Activated T-cell treated with anti-CD3 and anti-CD28 coated beads, Interleukin-2, amount 50 U/mL, for 4 hours (primary cell): Measurements from ENCODE around the gene TTR. TPM values are rescaled to one million over a fixed set of nuclear protein-coding genes. Genes with fewer than 3 reads are reported as not detected.

Experiments
- ATAC-seq, 2 donors: fragments of 200-7000 bp; cut with Tn5 transposase; one replicate each; pipeline ENCODE4 v1.10.0; 2021
- DNase-seq: peaks from one replicate; pipeline ENCODE4 v3.0.0-alpha.2; 2020
- H3K27me3 Mint-ChIP-seq: one replicate; pipeline ENCODE4 v1.8.0; 2021; ENCODE audit warnings: low read depth, mixed read lengths
- H3K36me3 Mint-ChIP-seq: one replicate; pipeline ENCODE4 v1.8.0; 2022; ENCODE audit warnings: mixed read lengths; ENCODE audit not compliant: insufficient read depth
- H3K4me1 Mint-ChIP-seq: one replicate; pipeline ENCODE4 v1.8.0; 2021; ENCODE audit warnings: low read depth, mixed read lengths
- H3K4me3 Mint-ChIP-seq: one replicate; pipeline ENCODE4 v1.8.0; 2021; ENCODE audit warnings: mild to moderate bottlenecking, moderate library complexity, mixed read lengths
- H3K9me3 Mint-ChIP-seq: one replicate; pipeline ENCODE4 v1.8.0; 2021; ENCODE audit warnings: mixed read lengths
- total RNA-seq, 3 donors: library from RNA; stranded (reverse); gene quantifications; one replicate each; pipeline ENCODE4 v1.2.1, GENCODE V29; 2021

Gene TTR
- 1 to 10 TPM in 1 of 3 donors, under 1 TPM in 2; 0.30 to 1.1 (median 0.56) TPM for total RNA-seq

DNA sequence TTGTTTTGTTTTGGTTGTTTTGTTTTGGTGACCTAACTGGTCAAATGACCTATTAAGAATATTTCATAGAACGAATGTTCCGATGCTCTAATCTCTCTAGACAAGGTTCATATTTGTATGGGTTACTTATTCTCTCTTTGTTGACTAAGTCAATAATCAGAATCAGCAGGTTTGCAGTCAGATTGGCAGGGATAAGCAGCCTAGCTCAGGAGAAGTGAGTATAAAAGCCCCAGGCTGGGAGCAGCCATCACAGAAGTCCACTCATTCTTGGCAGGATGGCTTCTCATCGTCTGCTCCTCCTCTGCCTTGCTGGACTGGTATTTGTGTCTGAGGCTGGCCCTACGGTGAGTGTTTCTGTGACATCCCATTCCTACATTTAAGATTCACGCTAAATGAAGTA, at the start of gene TTR:
Gene TTR (plus strand): TSS at position 250 of the 400 bp plus-strand sequence. CDS start 26 bp downstream, at position 276.
- no peaks in the 10 kb centered on the region for H3K4me1 Mint-ChIP-seq
- ATAC-seq, result no peak
- no peak within 1 kb of the TSS for H3K4me3 Mint-ChIP-seq
- peaks cover 6% of the 10 kb centered on the region for H3K27me3 Mint-ChIP-seq
- DNase-seq, result no peak
- H3K9me3 Mint-ChIP-seq, result no peaks in the 10 kb centered on the region
- H3K36me3 Mint-ChIP-seq, result no peaks in the 10 kb centered on the region

DNA sequence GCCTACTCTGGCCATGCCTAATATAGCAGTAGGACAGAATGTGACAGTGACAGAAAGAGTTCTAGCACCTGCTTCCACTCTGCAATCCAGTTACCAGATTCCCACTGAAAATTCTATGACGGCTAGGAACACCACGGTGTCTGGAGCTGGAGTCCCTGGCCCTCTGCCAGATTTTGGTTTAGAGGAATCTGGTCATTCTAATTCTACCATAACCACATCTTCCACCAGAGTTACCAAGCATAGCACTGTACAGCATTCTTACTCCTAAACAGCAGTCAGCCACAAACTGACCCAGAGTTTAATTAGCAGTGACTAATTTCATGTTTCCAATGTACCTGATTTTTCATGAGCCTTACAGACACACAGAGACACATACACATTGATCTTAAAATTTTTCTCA, 45.2 kb upstream of the TTR start:
- ATAC-seq, result no peak
- DNase-seq, result no peak
- Mint-ChIP-seq H3K4me3 (no peak overlapping the region), H3K27me3 (no peaks in the 10 kb centered on the region), H3K4me1 (no peaks in the 10 kb centered on the region), H3K36me3 (no peaks in the 10 kb centered on the region), H3K9me3 (no peaks in the 10 kb centered on the region)

DNA sequence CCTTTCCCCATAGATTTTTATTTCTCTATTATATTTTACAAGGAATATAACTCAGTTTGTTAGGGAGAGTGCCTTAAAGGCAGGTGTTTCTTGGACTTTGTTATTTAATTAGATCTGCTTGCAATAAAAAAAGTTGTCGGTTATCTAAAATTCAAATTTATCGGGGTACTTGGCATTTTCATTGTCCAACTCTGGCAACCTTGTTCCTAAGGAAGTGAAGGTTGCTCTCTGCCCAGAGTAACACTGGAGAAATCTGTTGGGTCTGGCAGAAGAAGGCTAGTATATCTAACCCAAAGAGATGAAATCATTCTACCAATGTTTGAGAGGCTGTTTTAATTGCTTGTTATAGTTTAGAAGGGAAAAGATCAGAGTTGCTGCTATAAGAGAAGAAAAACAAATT, 42.8 kb upstream of the TTR start:
- H3K9me3 Mint-ChIP-seq, result no peaks in the 10 kb centered on the region

DNA sequence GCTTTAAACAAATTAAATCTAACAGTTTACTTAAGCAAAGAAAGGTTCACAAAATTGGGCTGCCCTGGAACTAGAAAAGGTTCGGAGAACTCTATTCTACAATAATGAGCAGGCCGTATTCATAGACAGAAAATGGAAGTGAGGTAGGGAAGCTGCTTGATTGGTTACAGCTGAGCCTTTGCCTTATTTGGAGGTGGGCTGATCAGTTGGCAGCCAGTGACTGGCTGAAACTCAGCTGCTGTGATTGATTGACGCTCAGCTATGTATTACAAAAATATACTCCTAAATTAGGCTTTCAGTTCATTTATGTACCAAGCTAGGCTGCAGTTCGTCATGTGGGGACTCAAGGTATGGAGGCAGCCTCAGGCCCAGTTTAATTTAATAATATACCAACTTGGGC, 42.3 kb upstream of the TTR start:
- H3K36me3 Mint-ChIP-seq, result no peaks in the 10 kb centered on the region
- ATAC-seq, result no peak
- no peak overlapping the region for H3K4me3 Mint-ChIP-seq
- H3K27me3 Mint-ChIP-seq, result peaks cover under 1% of the 10 kb centered on the region
- H3K9me3 Mint-ChIP-seq, result no peaks in the 10 kb centered on the region
- no peak for DNase-seq
- no peaks in the 10 kb centered on the region for H3K4me1 Mint-ChIP-seq

More for the DNA sequence above, 42.8 kb upstream of the TTR start:
- no peak for ATAC-seq
- Mint-ChIP-seq H3K36me3 (no peaks in the 10 kb centered on the region), H3K4me3 (no peak overlapping the region), H3K27me3 (no peaks in the 10 kb centered on the region), H3K4me1 (no peaks in the 10 kb centered on the region)
- no peak for DNase-seq

DNA sequence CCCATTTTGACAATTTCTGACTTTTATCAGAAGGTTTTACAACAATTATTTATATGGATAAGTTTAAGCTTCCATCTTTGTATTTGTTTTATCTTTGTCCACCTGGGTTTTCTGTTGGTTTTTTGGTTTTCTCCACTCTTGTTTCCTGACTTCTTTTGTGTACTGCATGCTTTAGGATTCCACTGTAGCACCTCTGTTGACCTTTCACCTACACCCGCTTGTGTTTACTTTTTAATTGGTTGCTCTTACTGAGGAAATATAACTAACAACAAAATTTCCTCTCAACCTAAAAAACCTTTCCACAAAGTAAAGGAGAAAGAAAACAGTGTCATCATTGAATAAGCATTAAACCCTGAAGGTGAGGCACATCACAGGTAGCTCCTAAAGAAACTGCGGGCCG, 39.8 kb upstream of the TTR start:
- ATAC-seq (no peak), DNase-seq (no peak)
- Mint-ChIP-seq H3K9me3 (no peaks in the 10 kb centered on the region), H3K27me3 (peaks cover 4% of the 10 kb centered on the region), H3K36me3 (no peaks in the 10 kb centered on the region), H3K4me1 (no peaks in the 10 kb centered on the region), H3K4me3 (no peak overlapping the region)

DNA sequence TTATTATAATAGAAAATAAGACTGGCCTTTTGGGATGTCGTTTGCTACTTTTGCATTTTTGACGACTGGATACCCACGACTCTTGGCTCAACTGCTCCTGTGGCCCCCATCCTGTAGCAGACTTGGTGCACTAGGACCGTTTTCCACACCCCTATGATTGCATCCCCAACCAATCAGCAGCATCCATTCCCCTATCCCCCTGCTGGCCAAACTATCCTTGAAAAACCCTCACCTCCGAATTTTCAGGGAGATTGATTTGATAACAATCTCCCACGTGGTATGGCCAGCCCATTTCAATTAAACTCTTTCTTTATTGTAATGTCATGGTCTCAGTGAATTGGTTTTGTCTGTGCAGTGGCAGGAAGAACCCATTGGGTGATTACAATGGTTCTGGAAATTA, 37.9 kb upstream of the TTR start:
- no peaks in the 10 kb centered on the region for H3K36me3 Mint-ChIP-seq
- H3K4me3 Mint-ChIP-seq, result no peak overlapping the region
- DNase-seq (no peak), ATAC-seq (no peak)
- H3K9me3 Mint-ChIP-seq, result no peaks in the 10 kb centered on the region
- peaks cover 4% of the 10 kb centered on the region for H3K27me3 Mint-ChIP-seq
- no peaks in the 10 kb centered on the region for H3K4me1 Mint-ChIP-seq

DNA sequence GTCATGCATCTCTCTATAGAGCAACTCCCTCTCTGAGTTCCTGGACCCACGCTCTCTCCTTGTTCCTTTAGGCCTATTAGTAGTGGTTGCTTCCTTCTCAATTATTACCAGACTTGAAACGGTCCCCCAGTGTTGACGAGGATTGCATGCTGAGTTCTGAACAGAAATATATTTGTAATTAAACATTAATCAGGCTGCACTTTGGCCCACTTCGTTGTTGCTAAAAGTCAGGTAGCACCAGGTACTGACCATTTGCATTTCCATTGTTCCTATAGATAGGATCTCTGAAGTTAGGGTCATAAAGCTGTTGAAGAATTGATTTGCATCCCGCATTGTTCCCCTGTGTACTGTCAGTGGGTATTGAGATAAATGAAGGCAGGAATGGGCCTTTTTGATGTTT, 36.9 kb upstream of the TTR start:
- DNase-seq, result no peak
- no peak overlapping the region for H3K4me3 Mint-ChIP-seq
- H3K36me3 Mint-ChIP-seq, result no peaks in the 10 kb centered on the region
- no peak for ATAC-seq
- H3K27me3 Mint-ChIP-seq, result peaks cover 4% of the 10 kb centered on the region
- H3K9me3 Mint-ChIP-seq, result no peaks in the 10 kb centered on the region
- H3K4me1 Mint-ChIP-seq, result no peaks in the 10 kb centered on the region

DNA sequence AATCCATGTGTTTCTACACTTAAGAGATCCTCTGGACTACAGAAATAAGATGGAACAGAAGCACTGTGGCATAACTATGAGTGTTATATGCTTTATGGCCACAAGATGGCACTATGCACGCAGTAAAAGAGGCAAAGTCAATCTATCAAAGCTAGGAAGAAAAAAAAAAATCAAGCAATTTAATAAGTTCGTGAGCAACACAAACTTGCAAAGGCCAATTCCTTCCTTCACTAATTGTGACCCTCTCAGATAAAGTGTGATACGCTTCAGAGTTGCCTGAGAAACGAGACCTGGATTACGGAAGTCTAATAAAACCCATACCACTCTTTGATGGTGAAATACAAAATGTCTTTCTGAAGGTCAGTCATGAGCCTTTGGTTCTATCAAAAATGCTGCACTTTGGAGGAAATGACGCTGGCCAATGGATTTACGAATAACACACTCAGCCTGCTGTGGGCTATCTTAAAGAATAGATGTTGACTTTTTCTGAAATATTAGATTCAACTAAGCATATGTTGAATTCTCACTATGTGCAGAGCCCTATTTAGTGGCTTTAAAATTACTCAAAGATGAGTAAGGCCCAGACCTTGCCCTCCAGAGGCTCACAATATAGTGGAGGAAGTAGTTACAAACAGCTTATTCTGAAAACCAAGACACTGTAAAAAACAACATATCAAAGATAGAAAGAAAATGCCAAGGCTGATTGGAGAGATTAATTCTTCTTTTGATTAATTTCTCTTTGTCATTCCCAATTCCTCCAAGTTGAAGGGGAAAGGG, 35.5 kb upstream of the TTR start:
- H3K36me3 Mint-ChIP-seq, result no peaks in the 10 kb centered on the region
- ATAC-seq, result no peak
- peak; percentile 10 for DNase-seq
- H3K27me3 Mint-ChIP-seq, result peaks cover 4% of the 10 kb centered on the region
- no peaks in the 10 kb centered on the region for H3K4me1 Mint-ChIP-seq
- H3K9me3 Mint-ChIP-seq, result no peaks in the 10 kb centered on the region
- no peak overlapping the region for H3K4me3 Mint-ChIP-seq

DNA sequence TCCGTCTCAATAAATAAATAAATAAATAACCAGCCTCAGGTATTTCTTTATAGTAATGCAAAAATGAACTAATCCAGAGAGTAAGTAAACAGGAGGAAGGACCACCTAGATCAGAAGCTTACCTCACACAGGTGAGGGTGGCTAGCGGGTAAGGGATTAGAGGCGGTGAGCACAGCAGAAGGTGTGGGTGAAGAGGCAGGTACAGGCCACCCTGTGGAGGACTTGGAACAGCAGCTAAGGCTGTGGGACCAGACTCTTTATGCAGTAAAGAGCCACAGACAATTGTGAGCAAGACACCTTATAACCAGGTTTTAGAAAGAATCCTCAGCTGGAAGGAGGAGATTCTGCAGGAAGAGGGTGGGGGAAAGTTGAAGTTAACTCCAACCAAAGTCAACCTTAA, 34.2 kb upstream of the TTR start:
- DNase-seq (no peak), ATAC-seq (no peak)
- H3K4me1 Mint-ChIP-seq, result no peaks in the 10 kb centered on the region
- H3K36me3 Mint-ChIP-seq, result no peaks in the 10 kb centered on the region
- no peak overlapping the region for H3K4me3 Mint-ChIP-seq
- H3K9me3 Mint-ChIP-seq, result no peaks in the 10 kb centered on the region
- H3K27me3 Mint-ChIP-seq, result peaks cover 4% of the 10 kb centered on the region

DNA sequence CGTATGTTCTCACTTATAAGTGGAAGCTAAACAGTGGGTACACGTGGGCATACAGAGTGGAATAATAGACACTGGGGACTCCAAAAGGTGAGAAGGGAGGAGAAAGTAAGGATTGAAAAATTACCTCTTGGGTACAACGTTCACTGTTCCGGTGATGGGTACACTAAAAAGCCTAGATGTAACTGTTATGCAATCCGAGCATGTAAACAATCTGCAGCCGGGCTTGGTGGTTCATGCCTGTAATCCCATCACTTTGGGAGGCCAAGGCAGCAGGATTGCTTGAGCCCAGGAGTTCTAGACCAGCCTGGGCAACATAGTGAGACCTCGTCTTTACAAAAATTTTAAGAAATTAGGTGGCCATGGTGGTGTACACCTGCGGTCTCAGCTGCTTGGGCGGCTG, 33.1 kb upstream of the TTR start:
- no peaks in the 10 kb centered on the region for H3K36me3 Mint-ChIP-seq
- no peak overlapping the region for H3K4me3 Mint-ChIP-seq
- no peaks in the 10 kb centered on the region for H3K4me1 Mint-ChIP-seq
- peaks cover 4% of the 10 kb centered on the region for H3K27me3 Mint-ChIP-seq
- no peak for ATAC-seq
- H3K9me3 Mint-ChIP-seq, result no peaks in the 10 kb centered on the region
- no peak for DNase-seq

DNA sequence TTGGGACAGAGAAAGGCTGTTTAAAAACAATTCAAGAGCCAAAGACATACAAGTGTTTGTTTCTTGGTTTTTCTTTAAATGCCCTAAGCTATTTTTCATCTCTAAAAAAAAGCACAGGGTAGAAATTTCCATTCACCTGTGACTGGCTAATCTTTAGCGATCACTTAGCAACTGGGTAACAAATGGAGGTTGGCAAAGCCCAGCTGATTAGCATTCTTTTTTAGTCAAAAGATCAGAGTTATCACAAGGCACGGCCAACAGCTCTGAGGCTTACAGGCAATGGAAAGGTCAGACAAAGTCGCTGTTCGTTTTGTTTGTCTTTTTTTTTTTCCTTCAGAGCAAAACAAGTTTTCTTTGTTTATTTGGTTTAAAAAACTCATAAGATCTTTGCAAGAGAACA, 29.0 kb upstream of the TTR start:
- Mint-ChIP-seq H3K9me3 (no peaks in the 10 kb centered on the region), H3K4me3 (no peak overlapping the region), H3K36me3 (no peaks in the 10 kb centered on the region), H3K27me3 (no peaks in the 10 kb centered on the region), H3K4me1 (no peaks in the 10 kb centered on the region)
- DNase-seq (no peak), ATAC-seq (no peak)

DNA sequence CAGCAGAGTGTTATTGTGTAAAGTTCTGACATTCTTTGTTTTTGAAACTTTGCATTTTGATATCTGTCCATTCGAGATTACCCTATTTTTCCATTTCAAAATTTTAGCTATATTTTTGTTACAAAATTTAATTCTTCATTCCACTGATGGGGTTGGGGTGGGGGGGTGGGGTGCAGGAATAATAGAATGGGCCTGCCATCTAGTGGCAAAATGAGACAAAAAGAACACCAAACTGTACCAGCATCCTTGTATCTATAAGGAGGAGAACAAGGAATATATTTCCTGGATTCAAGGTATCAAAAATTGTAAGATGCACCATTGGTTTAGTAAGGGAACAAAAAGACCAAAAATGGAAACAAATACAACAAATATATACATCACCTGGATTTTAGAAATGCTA, 27.9 kb upstream of the TTR start:
- no peak for ATAC-seq
- no peaks in the 10 kb centered on the region for H3K9me3 Mint-ChIP-seq
- no peak for DNase-seq
- no peaks in the 10 kb centered on the region for H3K36me3 Mint-ChIP-seq
- no peaks in the 10 kb centered on the region for H3K27me3 Mint-ChIP-seq
- H3K4me1 Mint-ChIP-seq, result no peaks in the 10 kb centered on the region
- H3K4me3 Mint-ChIP-seq, result no peak overlapping the region

DNA sequence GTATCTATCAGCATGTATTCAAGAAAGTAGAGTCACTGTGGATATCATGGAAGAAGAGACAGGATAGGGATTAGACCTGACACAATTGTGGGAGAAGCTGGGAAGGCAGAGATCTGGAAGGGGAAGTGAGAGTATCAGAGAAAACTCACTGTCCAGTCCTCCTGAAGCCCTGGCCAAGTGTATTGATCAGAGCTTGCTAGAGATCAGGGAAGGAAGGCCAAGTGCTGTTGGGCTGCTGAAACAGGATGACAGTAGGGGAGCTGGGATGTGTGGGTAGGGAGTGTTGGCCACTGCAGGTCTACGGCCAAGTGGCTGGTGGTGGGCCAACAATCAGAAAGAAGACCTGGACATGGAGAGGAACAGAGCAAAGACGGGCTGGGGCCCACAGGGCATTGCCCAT, 26.3 kb upstream of the TTR start:
- DNase-seq, result no peak
- Mint-ChIP-seq H3K9me3 (no peaks in the 10 kb centered on the region), H3K4me1 (no peaks in the 10 kb centered on the region), H3K4me3 (no peak overlapping the region), H3K27me3 (no peaks in the 10 kb centered on the region), H3K36me3 (no peaks in the 10 kb centered on the region)
- ATAC-seq, result no peak

DNA sequence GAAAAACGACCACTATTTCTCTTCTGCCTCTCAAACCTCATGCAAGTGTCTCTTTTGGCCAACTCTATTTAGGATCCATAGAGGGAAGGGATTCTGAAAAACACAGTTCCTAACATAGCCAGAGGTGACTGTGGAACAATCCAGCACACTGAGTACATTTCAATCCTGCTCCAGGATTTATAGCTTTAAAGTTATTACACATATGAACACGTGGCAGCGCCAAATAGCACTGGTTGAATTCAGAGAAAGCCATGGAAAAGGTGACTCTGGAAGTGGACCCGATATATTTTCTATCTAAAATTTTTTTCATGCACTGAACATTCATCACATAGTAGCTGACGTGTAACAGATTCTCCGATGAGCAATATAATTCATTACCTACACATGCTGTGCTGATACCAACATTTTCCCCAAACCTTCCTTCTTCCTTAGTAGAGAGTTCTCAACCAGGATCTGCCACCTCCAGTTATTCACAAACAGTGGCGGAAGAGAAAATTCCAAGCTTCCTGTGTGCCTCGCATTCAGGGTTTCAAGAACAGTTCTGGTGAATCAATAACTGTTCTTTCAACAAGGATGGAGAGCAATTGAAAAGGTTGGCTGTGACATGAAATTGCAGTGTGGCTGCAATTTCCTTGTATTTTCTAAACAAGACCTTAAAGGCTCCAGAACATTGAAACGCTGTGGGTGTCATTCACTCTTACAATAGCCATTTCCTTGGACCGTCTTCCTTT, 25.7 kb upstream of the TTR start:
- Mint-ChIP-seq H3K4me3 (no peak overlapping the region), H3K4me1 (no peaks in the 10 kb centered on the region), H3K9me3 (no peaks in the 10 kb centered on the region), H3K36me3 (no peaks in the 10 kb centered on the region), H3K27me3 (no peaks in the 10 kb centered on the region)
- no peak for DNase-seq
- no peak for ATAC-seq
